NCI-H2196 (cell line): ENCODE results near the gene DIAPH2.

ENCODE experiments used
- DNase-seq: peaks from one replicate; lab custom pipeline; 2025; ENCODE audit not compliant: unreplicated experiment; lab: John Stamatoyannopoulos, UW

Gene DIAPH2

GRCh38 chrX:96929036-96929435 is 244.4 kb downstream of the DIAPH2 start:
- DNase-seq = no peak

- DNase-seq = no peak
These were observed 273.1 kb downstream of the DIAPH2 start for GRCh38 chrX:96957718-96958117.

GRCh38 chrX:96971812-96972211 is 287.2 kb downstream of the DIAPH2 start:
- no peak for DNase-seq

- DNase-seq = no peak
These were observed 294.3 kb downstream of the DIAPH2 start for GRCh38 chrX:96978906-96979305.

- no peak for DNase-seq
These were observed 295.1 kb downstream of the DIAPH2 start for GRCh38 chrX:96979766-96980165.

GRCh38 chrX:96982161-96982560 is 297.5 kb downstream of the DIAPH2 start:
- DNase-seq = no peak

- DNase-seq = no peak
These were observed 299.9 kb downstream of the DIAPH2 start for GRCh38 chrX:96984538-96984937.

GRCh38 chrX:96985046-96985445 is 300.4 kb downstream of the DIAPH2 start:
- DNase-seq = no peak

- DNase-seq = no peak
These were observed 302.6 kb downstream of the DIAPH2 start for GRCh38 chrX:96987228-96987627.

- DNase-seq = no peak
These were observed 305.4 kb downstream of the DIAPH2 start for GRCh38 chrX:96989830-96990571.

GRCh38 chrX:96994093-96994492 is 309.5 kb downstream of the DIAPH2 start:
- no peak for DNase-seq

- DNase-seq = no peak
These were observed 312.6 kb downstream of the DIAPH2 start for GRCh38 chrX:96997196-96997595.

GRCh38 chrX:97000682-97001368 is 316.2 kb downstream of the DIAPH2 start:
- DNase-seq = no peak

- DNase-seq = no peak
These were observed 321.5 kb downstream of the DIAPH2 start for GRCh38 chrX:97006167-97006566.

GRCh38 chrX:97009391-97009790 is 324.7 kb downstream of the DIAPH2 start:
- DNase-seq = no peak

- no peak for DNase-seq
These were observed 326.9 kb downstream of the DIAPH2 start for GRCh38 chrX:97011540-97011939.

GRCh38 chrX:97016106-97016505 is 331.5 kb downstream of the DIAPH2 start:
- no peak for DNase-seq

- no peak for DNase-seq
These were observed 337.0 kb downstream of the DIAPH2 start for GRCh38 chrX:97021680-97022079.

- peak; percentile 1 for DNase-seq
These were observed 341.8 kb downstream of the DIAPH2 start for GRCh38 chrX:97026406-97026805.

- DNase-seq = peak; percentile 33
These were observed 342.8 kb downstream of the DIAPH2 start for GRCh38 chrX:97027384-97027922.

- DNase-seq = no peak
These were observed 345.8 kb downstream of the DIAPH2 start for GRCh38 chrX:97030463-97030862.

- DNase-seq = no peak
These were observed 346.3 kb downstream of the DIAPH2 start for GRCh38 chrX:97030947-97031346.
